Naive thymus-derived CD4-positive, alpha-beta T cell (primary cell): ENCODE measurements around the gene KLHDC7B. TPM values are rescaled to one million over a fixed set of nuclear protein-coding genes. Genes with fewer than 3 reads are reported as not detected.

Experiments used
- ATAC-seq: fragments of 150-1000 bp; cut with Tn5 transposase; 2 replicates; pipeline ENCODE4 v1.10.0; 2021; ENCODE audit warnings: mild to moderate bottlenecking, moderate library complexity
- CTCF ChIA-PET: fragments of 350-600 bp; sonication (Branson Sonifier 250); formaldehyde crosslinking; loops from one replicate; lab custom pipeline; 2021; ENCODE audit warnings: antibody characterized with exemption; lab: Charles Lee
- POLR2A ChIA-PET: fragments of 350-600 bp; sonication (Branson Sonifier 250); formaldehyde crosslinking; loops from one replicate; lab custom pipeline; 2021; ENCODE audit warnings: antibody characterized with exemption, inconsistent platforms; lab: Charles Lee
- DNase-seq, 9 donors: peaks; one replicate each; pipeline versions ENCODE4 v3.0.0 to v3.0.0-alpha.2; 2020 to 2022; ENCODE audit warnings: mixed read lengths in 1 of 9
- H3K27ac ChIP-seq: one replicate; pipeline ENCODE4 v1.7.0; 2013; ENCODE audit warnings: mild to moderate bottlenecking, low read depth, low read length, moderate library complexity
- H3K27me3 ChIP-seq, 2 donors: one replicate each; pipeline ENCODE4 v1.7.0; 2013; ENCODE audit warnings: low read length in 2 of 2, mild to moderate bottlenecking in 2 of 2, moderate library complexity in 2 of 2; ENCODE audit not compliant: control insufficient read depth in 2 of 2, insufficient read depth in 2 of 2
- H3K36me3 ChIP-seq, 3 experiments: 1 replicate in 2 of 3; 2 replicates in 1 of 3; pipeline ENCODE4 v1.7.0; 2013; ENCODE audit warnings: low read length in 3 of 3, mild to moderate bottlenecking in 3 of 3, moderate library complexity in 1 of 3; ENCODE audit not compliant: insufficient read depth in 3 of 3, control insufficient read depth in 2 of 3
- H3K4me1 ChIP-seq, 2 donors: one replicate each; pipeline ENCODE4 v1.7.0; 2013; ENCODE audit warnings: low read length in 2 of 2, mild to moderate bottlenecking in 2 of 2, moderate library complexity in 1 of 2; ENCODE audit not compliant: control insufficient read depth in 2 of 2, insufficient read depth in 2 of 2
- H3K4me3 ChIP-seq: 2 replicates; pipeline ENCODE4 v1.7.0; 2013; ENCODE audit warnings: mild to moderate bottlenecking, low read length
- H3K9me3 ChIP-seq, 3 experiments: 1 replicate in 2 of 3; 2 replicates in 1 of 3; pipeline ENCODE4 v1.7.0; 2013; ENCODE audit warnings: low read length in 3 of 3; ENCODE audit not compliant: control insufficient read depth in 2 of 3
- H3K27ac Mint-ChIP-seq, 9 donors: one replicate each; pipeline ENCODE4 v1.8.0; 2020 to 2022; ENCODE audit warnings: mixed read lengths in 9 of 9, mild to moderate bottlenecking in 8 of 9, moderate library complexity in 5 of 9, inconsistent platforms in 2 of 9
- H3K27me3 Mint-ChIP-seq, 5 donors: one replicate each; pipeline ENCODE4 v1.8.0; 2021 to 2022; ENCODE audit warnings: mixed read lengths in 5 of 5, mild to moderate bottlenecking in 1 of 5
- H3K36me3 Mint-ChIP-seq, 5 donors: one replicate each; pipeline ENCODE4 v1.8.0; 2020 to 2022; ENCODE audit warnings: mixed read lengths in 5 of 5, mild to moderate bottlenecking in 3 of 5, inconsistent platforms in 1 of 5
- H3K4me1 Mint-ChIP-seq, 7 donors: one replicate each; pipeline ENCODE4 v1.8.0; 2020 to 2022; ENCODE audit warnings: mixed read lengths in 7 of 7, mild to moderate bottlenecking in 3 of 7, inconsistent platforms in 1 of 7
- H3K4me3 Mint-ChIP-seq, 10 donors: one replicate each; pipeline ENCODE4 v1.8.0; 2020 to 2022; ENCODE audit warnings: mild to moderate bottlenecking in 10 of 10, mixed read lengths in 10 of 10, moderate library complexity in 6 of 10, inconsistent platforms in 2 of 10
- H3K9me3 Mint-ChIP-seq, 11 donors: one replicate each; pipeline ENCODE4 v1.8.0; 2020 to 2022; ENCODE audit warnings: mixed read lengths in 11 of 11, mild to moderate bottlenecking in 4 of 11, inconsistent platforms in 1 of 11, moderate library complexity in 1 of 11
- intact Hi-C, 2 donors: fragments of 100-400 bp; cut with micrococcal nuclease; formaldehyde crosslinking; loops; one replicate each; pipeline ENCODE4 v1.15.1; 2023
- polyA plus RNA-seq, 2 donors: library from polyadenylated mRNA; unstranded; fragments of 300-500 nt; fragmentation: Illumina TruSeq; gene quantifications; one replicate each; pipeline ENCODE4 v1.2.3, GENCODE V29; 2021
- total RNA-seq, 6 experiments: library from RNA in 5 of 6; stranded (reverse) in 5 of 6; gene quantifications; 1 replicate in 5 of 6; 2 replicates in 1 of 6; pipeline ENCODE4 v1.2.3 and lab custom pipeline; 2021 to 2026

Gene KLHDC7B
- total and polyA plus RNA-seq, 7 experiments from 2014 or later = 4.4 to 17.2 (median 7.8) TPM

- ChIA-PET POLR2A (interaction anchor here (1.2 to 1.9 kb wide), 2 partner anchors 23 to 35 kb away, joined by 3 to 5 read pairs; partner anchors contain the start of gene SYCE3), CTCF (interaction anchor here (0.6 to 1.4 kb wide), 3 partner anchors 25 to 658 kb away, joined by 3 to 5 read pairs (median 3); partner anchors contain the start of gene SCO2)
- H3K27me3 Mint-ChIP-seq = peaks cover 0 to 17% (median 0%) of the 10 kb centered on the region in 5 donors
- no peak for DNase-seq
- Histone ChIP-seq H3K36me3 (peaks cover 0 to 3% (median 0%) of the 10 kb centered on the region in 3 experiments), H3K9me3 (no peaks in the 10 kb centered on the region), H3K4me1 (peaks cover 13 to 15% of the 10 kb centered on the region in 2 donors), H3K27me3 (no peaks in the 10 kb centered on the region), H3K4me3 (no peak overlapping the region), H3K27ac (no peak overlapping the region)
- no peak overlapping the region for H3K27ac Mint-ChIP-seq
- H3K4me1 Mint-ChIP-seq = peaks cover 0 to 22% (median 11%) of the 10 kb centered on the region in 7 donors
- peaks cover 0 to 4% (median 0%) of the 10 kb centered on the region in 5 donors for H3K36me3 Mint-ChIP-seq
- peaks cover 0 to 3% (median 0%) of the 10 kb centered on the region in 11 donors for H3K9me3 Mint-ChIP-seq
- no peak for ATAC-seq
- intact Hi-C loops = loop anchor here in 1 of 2 donors (10.0 kb wide), 1 partner anchor 312 kb away; the partner anchor contains the start of gene MAPK11
- H3K4me3 Mint-ChIP-seq = no peak overlapping the region
Measured at GRCh38 chr22:50586416-50586815, 40.7 kb downstream of the KLHDC7B start.

GRCh38 chr22:50587407-50587806 lies 41.7 kb downstream of the KLHDC7B start:
- Histone ChIP-seq H3K9me3 (no peaks in the 10 kb centered on the region), H3K4me1 (peaks cover 7 to 8% of the 10 kb centered on the region in 2 donors), H3K27ac (no peak overlapping the region), H3K36me3 (peaks cover 0 to 2% (median 0%) of the 10 kb centered on the region in 3 experiments), H3K4me3 (no peak overlapping the region), H3K27me3 (no peaks in the 10 kb centered on the region)
- CTCF ChIA-PET = interaction anchor here (1.4 kb wide), 1 partner anchor 62 kb away, joined by 3 read pairs; the partner anchor contains the start of gene SCO2
- DNase-seq (no peak), ATAC-seq (no peak)
- intact Hi-C loops = loop anchor here in 1 of 2 donors (10.0 kb wide), 1 partner anchor 313 kb away; the partner anchor contains the start of gene MAPK11
- Mint-ChIP-seq H3K27ac (no peak overlapping the region), H3K27me3 (peaks cover 0 to 20% (median 0%) of the 10 kb centered on the region in 5 donors), H3K4me1 (peaks cover 0 to 16% (median 8%) of the 10 kb centered on the region in 7 donors), H3K4me3 (no peak overlapping the region), H3K36me3 (peaks cover 0 to 12% (median 2%) of the 10 kb centered on the region in 5 donors), H3K9me3 (peaks cover 0 to 3% (median 0%) of the 10 kb centered on the region in 11 donors)
- POLR2A ChIA-PET = interaction anchor here (1.1 to 1.9 kb wide), 3 partner anchors 24 to 62 kb away, joined by 3 to 5 read pairs (median 4); partner anchors contain the start of genes SCO2 and SYCE3

- ATAC-seq (no peak), DNase-seq (no peak)
- H3K4me1 ChIP-seq = peaks cover 0 to 4% of the 10 kb centered on the region in 2 donors
- intact Hi-C loops = no loop called here
- H3K36me3 Mint-ChIP-seq = peaks cover 1 to 33% (median 14%) of the 10 kb centered on the region in 5 donors
- no peak overlapping the region for H3K27ac ChIP-seq
- no peaks in the 10 kb centered on the region for H3K36me3 ChIP-seq
- H3K4me1 Mint-ChIP-seq = peaks cover 0 to 5% (median 3%) of the 10 kb centered on the region in 7 donors
- H3K4me3 ChIP-seq = no peak overlapping the region
- no peak overlapping the region for H3K4me3 Mint-ChIP-seq
- CTCF ChIA-PET = no interaction called here
- H3K9me3 Mint-ChIP-seq = peaks cover 0 to 3% (median 0%) of the 10 kb centered on the region in 11 donors
- no peak overlapping the region for H3K27ac Mint-ChIP-seq
- H3K9me3 ChIP-seq = no peaks in the 10 kb centered on the region
- POLR2A ChIA-PET = interaction anchor here (1.0 kb wide), 1 partner anchor 12 kb away, joined by 3 read pairs; no protein-coding TSS in a partner anchor
- peaks cover 3 to 5% of the 10 kb centered on the region in 2 donors for H3K27me3 ChIP-seq
- peaks cover 0 to 39% (median 6%) of the 10 kb centered on the region in 5 donors for H3K27me3 Mint-ChIP-seq
Measured at GRCh38 chr22:50595189-50595588, 49.5 kb downstream of the KLHDC7B start.

GRCh38 chr22:50597097-50597496 lies 51.4 kb downstream of the KLHDC7B start:
- peaks cover 4 to 12% (median 6%) of the 10 kb centered on the region in 7 donors for H3K4me1 Mint-ChIP-seq
- ChIA-PET CTCF (no interaction called here), POLR2A (no interaction called here)
- H3K27me3 ChIP-seq = peaks cover 3 to 5% of the 10 kb centered on the region in 2 donors
- DNase-seq (no peak), ATAC-seq (no peak)
- H3K27ac ChIP-seq = no peak overlapping the region
- no peaks in the 10 kb centered on the region for H3K36me3 ChIP-seq
- H3K27me3 Mint-ChIP-seq = peaks cover 7 to 40% (median 15%) of the 10 kb centered on the region in 5 donors
- intact Hi-C loops = no loop called here
- H3K4me3 Mint-ChIP-seq = peak overlapping the region in 1 of 10 donors; percentile 19
- peaks cover 0 to 3% (median 0%) of the 10 kb centered on the region in 11 donors for H3K9me3 Mint-ChIP-seq
- H3K9me3 ChIP-seq = no peaks in the 10 kb centered on the region
- H3K4me1 ChIP-seq = peaks cover 0 to 4% of the 10 kb centered on the region in 2 donors
- peaks cover 4 to 25% (median 14%) of the 10 kb centered on the region in 5 donors for H3K36me3 Mint-ChIP-seq
- no peak overlapping the region for H3K4me3 ChIP-seq
- no peak overlapping the region for H3K27ac Mint-ChIP-seq

- Histone ChIP-seq H3K9me3 (no peaks in the 10 kb centered on the region), H3K27ac (no peak overlapping the region), H3K4me1 (peaks cover 0 to 4% of the 10 kb centered on the region in 2 donors), H3K4me3 (no peak overlapping the region), H3K27me3 (peaks cover 5 to 6% of the 10 kb centered on the region in 2 donors), H3K36me3 (no peaks in the 10 kb centered on the region)
- Mint-ChIP-seq H3K27me3 (peaks cover 19 to 51% (median 28%) of the 10 kb centered on the region in 5 donors), H3K4me3 (peak overlapping the region; percentile 19 to 79 (median 54)), H3K27ac (no peak overlapping the region), H3K36me3 (peaks cover 4 to 24% (median 14%) of the 10 kb centered on the region in 5 donors), H3K4me1 (peaks cover 6 to 18% (median 12%) of the 10 kb centered on the region in 7 donors), H3K9me3 (peaks cover 0 to 6% (median 0%) of the 10 kb centered on the region in 11 donors)
- POLR2A ChIA-PET = interaction anchor here (1.0 kb wide), 2 partner anchors 18 to 20 kb away, joined by 3 read pairs; no protein-coding TSS in a partner anchor
- intact Hi-C loops = loop anchor here in 1 of 2 donors (1.0 kb wide), 2 partner anchors 17 to 38 kb away; partner anchors contain the start of gene SYCE3
- CTCF ChIA-PET = no interaction called here
- ATAC-seq = peak; percentile 89
- DNase-seq = peak; percentile 43 to 81 (median 66)
Measured at GRCh38 chr22:50599816-50600455, 54.2 kb downstream of the KLHDC7B start.

- peaks cover 6 to 18% (median 12%) of the 10 kb centered on the region in 7 donors for H3K4me1 Mint-ChIP-seq
- peaks cover 5 to 6% of the 10 kb centered on the region in 2 donors for H3K27me3 ChIP-seq
- POLR2A ChIA-PET = interaction anchor here (1.0 kb wide), 1 partner anchor 19 kb away, joined by 3 read pairs; no protein-coding TSS in a partner anchor
- ATAC-seq (peak; percentile 41), DNase-seq (no peak)
- no peaks in the 10 kb centered on the region for H3K9me3 ChIP-seq
- peak within 1 kb of the TSS; percentile 63 to 89 (median 78) for H3K4me3 Mint-ChIP-seq
- peak within 1 kb of the TSS in 1 of 9 donors; percentile 67 for H3K27ac Mint-ChIP-seq
- H3K9me3 Mint-ChIP-seq = peaks cover 0 to 6% (median 0%) of the 10 kb centered on the region in 11 donors
- no peaks in the 10 kb centered on the region for H3K36me3 ChIP-seq
- H3K27ac ChIP-seq = no peak within 1 kb of the TSS
- peaks cover 0 to 4% of the 10 kb centered on the region in 2 donors for H3K4me1 ChIP-seq
- no peak within 1 kb of the TSS for H3K4me3 ChIP-seq
- peaks cover 23 to 56% (median 28%) of the 10 kb centered on the region in 5 donors for H3K27me3 Mint-ChIP-seq
- intact Hi-C loops = loop anchor here in 1 of 2 donors (1.0 kb wide), 2 partner anchors 17 to 38 kb away; partner anchors contain the start of gene SYCE3
- H3K36me3 Mint-ChIP-seq = peaks cover 4 to 24% (median 14%) of the 10 kb centered on the region in 5 donors
- CTCF ChIA-PET = no interaction called here
Measured at GRCh38 chr22:50600538-50600937, 54.8 kb downstream of the KLHDC7B start, which contains the start of gene MAPK8IP2. MAPK8IP2 (plus strand) TSS chr22:50600793; CDS start chr22:50600819, 26 bp downstream.
